Common myeloid progenitor, CD34-positive (primary cell): ENCODE results near the gene HDAC4.

Experiments
- CTCF ChIA-PET: fragments of 350-600 bp; sonication (Branson Sonifier 250); formaldehyde crosslinking; loops from one replicate; lab custom pipeline; 2021; ENCODE audit warnings: antibody characterized with exemption; lab: Charles Lee
- POLR2A ChIA-PET: fragments of 350-600 bp; sonication (Branson Sonifier 250); formaldehyde crosslinking; loops from one replicate; lab custom pipeline; 2021; ENCODE audit warnings: antibody characterized with exemption; lab: Charles Lee
- DNase-seq, 3 donors: peaks; one replicate each; pipeline versions ENCODE4 v3.0.0 to v3.0.0-alpha.2; 2013
- H3K27ac ChIP-seq, 2 experiments: 1 replicate in 1 of 2; 2 replicates in 1 of 2; pipeline ENCODE4 v1.7.0; 2013; ENCODE audit warnings: inconsistent platforms in 2 of 2, low read length in 2 of 2, mild to moderate bottlenecking in 2 of 2, low read depth in 1 of 2, moderate library complexity in 1 of 2; ENCODE audit not compliant: severe bottlenecking in 2 of 2, insufficient read depth in 1 of 2, poor library complexity in 1 of 2
- H3K27me3 ChIP-seq, 5 experiments: replicated peaks in 2 of 5; 1 replicate in 3 of 5; 2 replicates in 2 of 5; pipeline versions ENCODE4 v1.6.1 to v1.7.0; 2013; ENCODE audit warnings: low read length in 4 of 5, mild to moderate bottlenecking in 2 of 5, moderate library complexity in 2 of 5, inconsistent platforms in 1 of 5; ENCODE audit not compliant: insufficient read depth in 5 of 5, control insufficient read depth in 4 of 5
- H3K36me3 ChIP-seq, 4 experiments: 1 replicate in 2 of 4; 2 replicates in 2 of 4; pipeline versions ENCODE4 v1.6.1 to v1.7.0; 2013; ENCODE audit warnings: low read length in 3 of 4, control low read depth in 1 of 4, mild to moderate bottlenecking in 1 of 4; ENCODE audit not compliant: control insufficient read depth in 4 of 4, insufficient read depth in 4 of 4
- H3K4me1 ChIP-seq, 4 experiments: 1 replicate in 3 of 4; 2 replicates in 1 of 4; pipeline versions ENCODE4 v1.6.1 to v1.7.1; 2013; ENCODE audit warnings: low read length in 3 of 4, mild to moderate bottlenecking in 3 of 4, control low read depth in 1 of 4, inconsistent platforms in 1 of 4, moderate library complexity in 1 of 4; ENCODE audit not compliant: control insufficient read depth in 4 of 4, insufficient read depth in 4 of 4; ENCODE audit errors: control extremely low read depth in 1 of 4
- H3K4me3 ChIP-seq, 7 experiments: 1 replicate in 4 of 7; 2 replicates in 3 of 7; pipeline versions ENCODE4 v1.5.1 to v1.7.0; 2013; ENCODE audit warnings: mild to moderate bottlenecking in 7 of 7, low read length in 6 of 7, moderate library complexity in 6 of 7, inconsistent platforms in 2 of 7, low read depth in 2 of 7, control low read depth in 1 of 7; ENCODE audit not compliant: insufficient read depth in 4 of 7, control insufficient read depth in 1 of 7; ENCODE audit errors: extremely low read depth in 1 of 7
- H3K9me3 ChIP-seq, 5 experiments: 1 replicate in 4 of 5; 2 replicates in 1 of 5; pipeline versions ENCODE4 v1.6.1 to v1.7.1; 2013; ENCODE audit warnings: low read length in 4 of 5, mild to moderate bottlenecking in 2 of 5, inconsistent platforms in 1 of 5, low read depth in 1 of 5, moderate library complexity in 1 of 5; ENCODE audit not compliant: control insufficient read depth in 4 of 5, insufficient read depth in 2 of 5; ENCODE audit errors: control extremely low read depth in 1 of 5
- WGBS: methylation state at CpG from one replicate; pipeline ENCODE4 v1.1.5; 2013; ENCODE audit not compliant: insufficient coverage; 5-methylcytosine and 5-hydroxymethylcytosine counted together

Gene HDAC4

GRCh38 chr2:239020541-239021041, 380.2 kb downstream of the HDAC4 start:
- no peaks in the 10 kb centered on the region for H3K4me1 ChIP-seq
- no peak overlapping the region for H3K27ac ChIP-seq
- H3K36me3 ChIP-seq = no peaks in the 10 kb centered on the region
- DNase-seq = no peak
- H3K4me3 ChIP-seq = no peak overlapping the region
- peaks cover 0 to 20% (median 1%) of the 10 kb centered on the region in 5 experiments for H3K27me3 ChIP-seq
- POLR2A ChIA-PET = no interaction called here
- CTCF ChIA-PET = no interaction called here
- no peaks in the 10 kb centered on the region for H3K9me3 ChIP-seq
- WGBS = 91% methylated on average over 17 of the region's 17 CpGs

- Histone ChIP-seq H3K27me3 (peaks cover 0 to 20% (median 1%) of the 10 kb centered on the region in 5 experiments), H3K36me3 (no peaks in the 10 kb centered on the region), H3K27ac (no peak overlapping the region), H3K4me1 (no peaks in the 10 kb centered on the region), H3K9me3 (no peaks in the 10 kb centered on the region), H3K4me3 (no peak overlapping the region)
- DNase-seq = no peak
- ChIA-PET POLR2A (no interaction called here), CTCF (no interaction called here)
- 85% methylated on average over 5 of the region's 6 CpGs for WGBS
Observed at GRCh38 chr2:239019183-239019581, 381.6 kb downstream of the HDAC4 start.

- Histone ChIP-seq H3K27me3 (peaks cover 0 to 16% (median 1%) of the 10 kb centered on the region in 5 experiments), H3K4me3 (no peak overlapping the region), H3K4me1 (no peaks in the 10 kb centered on the region), H3K27ac (no peak overlapping the region), H3K9me3 (no peaks in the 10 kb centered on the region), H3K36me3 (no peaks in the 10 kb centered on the region)
- ChIA-PET POLR2A (no interaction called here), CTCF (no interaction called here)
- WGBS = 87% methylated on average over 16 of the region's 17 CpGs
- no peak for DNase-seq
Observed at GRCh38 chr2:239018271-239019182, 382.3 kb downstream of the HDAC4 start.

- H3K27ac ChIP-seq = no peak overlapping the region
- WGBS = 91% methylated on average over 11 of the region's 12 CpGs
- CTCF ChIA-PET = no interaction called here
- H3K27me3 ChIP-seq = peaks cover 0 to 13% (median 1%) of the 10 kb centered on the region in 5 experiments
- POLR2A ChIA-PET = no interaction called here
- no peak for DNase-seq
- H3K4me3 ChIP-seq = no peak overlapping the region
- no peaks in the 10 kb centered on the region for H3K36me3 ChIP-seq
- no peaks in the 10 kb centered on the region for H3K4me1 ChIP-seq
- no peaks in the 10 kb centered on the region for H3K9me3 ChIP-seq
Observed at GRCh38 chr2:239017491-239018098, 383.2 kb downstream of the HDAC4 start.

DNA sequence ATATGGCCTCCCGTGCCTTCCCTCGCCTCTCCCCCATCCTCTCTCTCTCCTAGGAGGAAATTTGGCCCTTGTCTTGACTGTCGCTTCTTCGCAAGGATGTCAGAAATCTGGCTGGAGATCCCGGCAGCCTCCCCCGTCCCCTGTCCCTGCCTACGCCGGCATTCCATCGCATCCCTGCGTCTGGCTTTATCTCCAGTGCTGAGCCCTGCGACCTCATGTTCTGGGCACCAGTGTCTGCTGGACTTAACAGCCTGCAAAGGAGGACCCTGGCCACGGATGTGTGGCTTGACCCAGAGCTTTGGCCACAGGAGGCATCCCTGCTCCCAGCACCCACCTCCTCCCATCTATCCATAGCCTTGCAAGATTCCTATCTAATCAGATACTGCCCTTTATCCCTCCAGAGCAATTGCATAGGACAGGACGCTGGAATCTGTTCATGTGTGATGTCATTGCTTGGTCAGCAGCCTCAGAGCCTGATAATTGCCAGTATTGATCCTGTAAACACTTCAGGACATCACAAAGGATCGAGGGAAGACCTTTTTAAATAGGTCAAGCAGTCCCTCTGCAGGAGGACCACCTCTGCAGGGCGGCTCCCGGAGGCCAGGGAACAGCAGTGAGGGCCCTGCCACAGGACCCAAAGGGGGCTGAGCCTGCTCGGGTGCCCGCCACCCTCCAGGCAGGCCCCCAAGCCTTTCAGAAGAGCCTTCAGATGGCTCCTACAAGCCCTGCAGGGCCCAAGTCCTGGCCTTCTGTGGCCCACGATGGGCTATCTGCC, 384.7 kb downstream of the HDAC4 start:
- H3K4me3 ChIP-seq = no peak overlapping the region
- H3K4me1 ChIP-seq = no peaks in the 10 kb centered on the region
- CTCF ChIA-PET = no interaction called here
- peaks cover 0 to 21% (median 0%) of the 10 kb centered on the region in 5 experiments for H3K27me3 ChIP-seq
- POLR2A ChIA-PET = no interaction called here
- H3K9me3 ChIP-seq = no peaks in the 10 kb centered on the region
- WGBS = 79% methylated on average over 17 of the region's 19 CpGs
- no peak overlapping the region for H3K27ac ChIP-seq
- no peak for DNase-seq
- H3K36me3 ChIP-seq = no peaks in the 10 kb centered on the region

DNA sequence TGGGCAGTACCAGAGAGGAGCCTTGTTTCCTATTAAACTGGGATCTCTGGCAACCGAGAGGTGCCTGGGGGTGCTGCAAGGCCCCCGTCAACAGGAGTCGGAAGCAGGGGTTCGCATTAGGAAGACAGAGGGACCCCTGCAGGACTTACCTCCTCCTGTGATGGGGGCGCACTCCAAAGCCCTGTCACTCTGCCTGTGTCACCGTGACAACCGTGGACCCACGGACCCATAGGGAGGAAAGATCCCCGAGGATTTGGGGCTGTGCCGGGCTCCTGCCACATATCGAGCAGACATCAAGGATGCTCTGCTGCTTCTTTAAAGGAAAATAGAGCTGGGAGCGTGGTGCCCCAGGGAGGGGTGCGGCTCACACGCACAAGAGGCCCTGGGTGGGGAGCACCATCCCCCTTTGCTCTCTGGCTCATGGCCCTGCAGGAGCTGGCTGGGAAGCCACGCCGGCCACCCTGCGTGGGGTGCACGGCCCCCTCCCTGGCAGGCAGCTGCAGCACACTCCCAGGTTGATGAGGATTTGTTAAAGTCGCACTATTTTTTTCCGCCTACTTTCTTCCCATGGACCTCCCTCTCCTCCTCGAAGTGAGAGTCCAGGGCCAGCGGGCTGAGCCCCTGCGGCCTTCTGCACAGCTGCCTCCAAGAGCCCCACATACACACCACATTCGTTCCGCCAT, 385.5 kb downstream of the HDAC4 start:
- 91% methylated on average over 23 of the region's 25 CpGs for WGBS
- no peaks in the 10 kb centered on the region for H3K36me3 ChIP-seq
- ChIA-PET CTCF (no interaction called here), POLR2A (no interaction called here)
- H3K4me3 ChIP-seq = no peak overlapping the region
- no peaks in the 10 kb centered on the region for H3K4me1 ChIP-seq
- peaks cover 0 to 15% (median 0%) of the 10 kb centered on the region in 5 experiments for H3K27me3 ChIP-seq
- no peak for DNase-seq
- no peak overlapping the region for H3K27ac ChIP-seq
- H3K9me3 ChIP-seq = no peaks in the 10 kb centered on the region
